ENCODE measurements around the gene KLHDC3. TPM values are rescaled to one million over a fixed set of nuclear protein-coding genes. Genes with fewer than 3 reads are reported as not detected.
A peak's percentile ranks its signal among the peaks of the same experiment; 100 is the strongest.

KLHDC3 gene
- total and polyA plus RNA-seq, 2 of the 13 experiments (the other 11 are each of a cell fraction or from before 2014, with no cell fraction given): 78.3 to 91.5 TPM

GRCh38 chr6:42978839-42979522 is 35.1 kb upstream of the KLHDC3 start, which contains the start of gene PEX6 (continued):
- TF ChIP-seq ZNF850 (CRISPR knock-in tag; conservative IDR thresholded peaks at IDR 0.05): 0 out of 2 replicates have a peak, but pooled peaks have one; percentile 60
- TF ChIP-seq PHF5A (CRISPR knock-in tag; IDR thresholded peaks at IDR 0.05; ENCODE audit: low read depth, unreplicated experiment): peak; percentile 91
- TF ChIP-seq MEIS2 (CRISPR knock-in tag; IDR thresholded peaks at IDR 0.05): no peak; the same call in 1 of the 2 replicates
- TF ChIP-seq ZBTB3 (CRISPR knock-in tag; IDR thresholded peaks at IDR 0.05; ENCODE audit: borderline replicate concordance, low read depth): 0 out of 2 replicates have a peak, but pooled peaks have one; percentile 54
- TF ChIP-seq TCF7L2 (IDR thresholded peaks at IDR 0.05; ENCODE audit: low read depth, low read length): no peak
- peak; percentile 40; the same call in 1 of the 2 replicates for TF ChIP-seq ATF3 (CRISPR knock-in tag; IDR thresholded peaks at IDR 0.05)
- no peak for TF ChIP-seq USF2 (IDR thresholded peaks at IDR 0.05; ENCODE audit: low read depth, low read length)
- no peak for TF ChIP-seq USF2 (CRISPR knock-in tag; IDR thresholded peaks at IDR 0.05; ENCODE audit: borderline replicate concordance)
- TF ChIP-seq PAWR (CRISPR knock-in tag; IDR thresholded peaks at IDR 0.05; ENCODE audit: borderline replicate concordance): no peak
- no peak for TF ChIP-seq HOXA9 (CRISPR knock-in tag; IDR thresholded peaks at IDR 0.05; ENCODE audit: borderline replicate concordance)
- no peak; the same call in 1 of the 2 replicates for TF ChIP-seq ZNF460 (CRISPR knock-in tag; IDR thresholded peaks at IDR 0.05; ENCODE audit: borderline replicate concordance)
- peak; percentile 29; the same call in 1 of the 2 replicates for TF ChIP-seq ZNF318 (CRISPR knock-in tag; IDR thresholded peaks at IDR 0.05)
- peak; percentile 79; the same call in 1 of the 2 replicates for TF ChIP-seq ZNF274 (CRISPR knock-in tag; IDR thresholded peaks at IDR 0.05)
- TF ChIP-seq AGO2 (optimal IDR thresholded peaks at IDR 0.05; ENCODE audit: low read depth, low read length): peak; percentile 81
- no peak for TF ChIP-seq LRRFIP1 (CRISPR knock-in tag; conservative IDR thresholded peaks at IDR 0.05)
